ENCODE measurements around the gene RAB43. TPM values are rescaled to one million over a fixed set of nuclear protein-coding genes. Genes with fewer than 3 reads are reported as not detected.
"Not testable (repeated sequence)": the region's sequence is repeated elsewhere in the genome, so short reads cannot be mapped to it uniquely, and the experiment has no call there.

Gene RAB43
- total RNA-seq, 1 donor from 2014 or later, result 3.7 TPM

DNA sequence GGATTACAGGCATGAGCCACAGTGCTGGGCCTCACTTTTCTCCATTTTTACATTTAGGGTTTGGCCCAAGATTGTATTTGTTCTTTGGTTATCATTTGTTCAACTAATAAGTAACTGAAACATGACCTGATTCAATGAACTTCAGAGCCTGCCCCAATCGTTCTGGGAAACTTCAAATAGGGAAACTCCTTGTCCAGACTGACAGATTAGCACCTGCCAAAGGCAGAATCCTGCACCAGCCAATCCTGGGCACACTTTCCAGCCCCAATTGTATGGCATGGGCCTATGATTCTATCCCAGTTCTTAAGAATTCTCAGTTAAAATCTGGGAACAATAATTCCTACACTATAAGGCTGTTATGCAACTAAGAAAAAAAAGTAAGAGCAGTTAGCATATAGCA is 18.3 kb upstream of the RAB43 start:
- no peaks in the 10 kb centered on the region for H3K27me3 ChIP-seq (ENCODE audit: control insufficient read depth in 3 of 3, insufficient read depth in 3 of 3, low read length in 3 of 3)
- H3K9ac ChIP-seq (ENCODE audit: low read depth in 1 of 3, low read length in 3 of 3), result no peak overlapping the region
- H3K27ac ChIP-seq (ENCODE audit: low read depth, low read length), result no peak overlapping the region
- no peak overlapping the region for H3K4me3 ChIP-seq (ENCODE audit: low read length in 3 of 3)
- H3K9me3 ChIP-seq (ENCODE audit: control insufficient read depth in 3 of 3, low read length in 3 of 3), result no peaks in the 10 kb centered on the region
- no peaks in the 10 kb centered on the region for H3K4me1 ChIP-seq (ENCODE audit: control insufficient read depth in 3 of 3, insufficient read depth in 3 of 3, low read length in 3 of 3)
- peaks cover 13 to 29% (median 25%) of the 10 kb centered on the region in 3 donors for H3K36me3 ChIP-seq (ENCODE audit: control insufficient read depth in 3 of 3, insufficient read depth in 3 of 3, low read length in 3 of 3)

DNA sequence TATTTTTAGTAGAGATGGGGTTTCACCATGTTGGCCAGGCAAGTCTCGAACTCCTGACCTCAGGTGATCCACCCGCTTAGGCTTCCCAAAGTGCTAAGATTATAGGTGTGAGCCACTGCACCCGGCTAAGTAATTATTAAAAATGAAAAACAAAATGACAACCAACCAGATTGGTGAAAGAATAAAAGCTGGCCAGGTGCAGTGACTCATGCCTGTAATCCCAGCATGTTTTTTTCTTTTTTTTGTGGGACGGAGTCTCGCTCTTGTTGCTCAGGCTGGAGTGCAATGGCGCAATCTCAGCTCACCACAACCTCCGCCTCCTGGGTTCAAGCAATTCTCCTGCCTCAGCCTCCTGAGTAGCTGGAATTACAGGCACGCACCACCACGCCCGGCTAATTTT is 14.7 kb upstream of the RAB43 start:
- H3K36me3 ChIP-seq (ENCODE audit: control insufficient read depth in 3 of 3, insufficient read depth in 3 of 3, low read length in 3 of 3), result peaks cover 29 to 51% (median 50%) of the 10 kb centered on the region in 3 donors
- not testable (repeated sequence) for H3K9me3 ChIP-seq (ENCODE audit: control insufficient read depth in 3 of 3, low read length in 3 of 3); H3K27ac ChIP-seq (ENCODE audit: low read depth, low read length)

DNA sequence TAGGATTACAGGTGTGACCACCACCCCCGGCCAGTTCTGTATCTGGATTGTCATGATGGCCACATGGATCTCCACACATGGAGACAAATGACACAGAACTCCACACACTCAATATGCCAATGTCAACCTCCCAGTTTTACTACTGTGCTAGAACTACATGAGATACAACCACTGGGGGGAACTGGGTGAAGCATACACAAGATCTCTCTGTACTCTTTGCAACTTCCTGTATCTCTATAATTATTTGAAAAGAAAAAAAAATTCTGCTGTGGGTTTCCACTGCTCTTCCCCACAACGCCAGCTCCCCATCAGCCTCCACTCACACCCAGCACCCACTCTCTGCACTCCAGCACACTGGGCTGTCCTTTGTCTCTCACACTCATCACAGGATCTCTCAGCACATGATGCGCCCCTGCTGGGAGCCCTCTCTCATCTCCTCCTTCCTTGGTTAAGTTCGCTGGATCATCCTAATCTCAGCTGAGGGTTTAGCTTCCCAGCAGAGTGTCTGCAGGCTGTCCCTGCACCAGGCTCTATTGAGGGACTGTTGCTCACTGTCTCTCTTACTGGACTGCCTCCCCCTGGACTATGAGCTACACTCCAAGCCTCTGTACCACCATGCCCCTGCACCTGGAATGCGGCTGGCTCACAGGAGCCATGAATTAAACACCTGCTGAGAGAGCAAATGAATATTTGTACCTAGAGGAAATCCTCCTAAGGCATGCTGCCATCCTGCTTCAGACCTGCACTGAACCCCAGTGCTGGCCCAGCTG is 10.7 kb upstream of the RAB43 start:
- H3K27ac ChIP-seq (ENCODE audit: low read depth, low read length), result no peak overlapping the region
- H3K27me3 ChIP-seq (ENCODE audit: control insufficient read depth in 3 of 3, insufficient read depth in 3 of 3, low read length in 3 of 3), result no peaks in the 10 kb centered on the region
- no peak overlapping the region for H3K9ac ChIP-seq (ENCODE audit: low read depth in 1 of 3, low read length in 3 of 3)
- H3K4me1 ChIP-seq (ENCODE audit: control insufficient read depth in 3 of 3, insufficient read depth in 3 of 3, low read length in 3 of 3), result no peaks in the 10 kb centered on the region
- H3K9me3 ChIP-seq (ENCODE audit: control insufficient read depth in 3 of 3, low read length in 3 of 3), result no peaks in the 10 kb centered on the region
- H3K4me3 ChIP-seq (ENCODE audit: low read length in 3 of 3), result no peak overlapping the region
- H3K36me3 ChIP-seq (ENCODE audit: control insufficient read depth in 3 of 3, insufficient read depth in 3 of 3, low read length in 3 of 3), result peaks cover 46 to 67% (median 66%) of the 10 kb centered on the region in 3 donors

More for the DNA sequence above, 14.7 kb upstream of the RAB43 start:
- not testable (repeated sequence) for H3K9ac ChIP-seq (ENCODE audit: low read depth in 1 of 3, low read length in 3 of 3); H3K4me3 ChIP-seq (ENCODE audit: low read length in 3 of 3); H3K4me1 ChIP-seq (ENCODE audit: control insufficient read depth in 3 of 3, insufficient read depth in 3 of 3, low read length in 3 of 3); H3K27me3 ChIP-seq (ENCODE audit: control insufficient read depth in 3 of 3, insufficient read depth in 3 of 3, low read length in 3 of 3)

DNA sequence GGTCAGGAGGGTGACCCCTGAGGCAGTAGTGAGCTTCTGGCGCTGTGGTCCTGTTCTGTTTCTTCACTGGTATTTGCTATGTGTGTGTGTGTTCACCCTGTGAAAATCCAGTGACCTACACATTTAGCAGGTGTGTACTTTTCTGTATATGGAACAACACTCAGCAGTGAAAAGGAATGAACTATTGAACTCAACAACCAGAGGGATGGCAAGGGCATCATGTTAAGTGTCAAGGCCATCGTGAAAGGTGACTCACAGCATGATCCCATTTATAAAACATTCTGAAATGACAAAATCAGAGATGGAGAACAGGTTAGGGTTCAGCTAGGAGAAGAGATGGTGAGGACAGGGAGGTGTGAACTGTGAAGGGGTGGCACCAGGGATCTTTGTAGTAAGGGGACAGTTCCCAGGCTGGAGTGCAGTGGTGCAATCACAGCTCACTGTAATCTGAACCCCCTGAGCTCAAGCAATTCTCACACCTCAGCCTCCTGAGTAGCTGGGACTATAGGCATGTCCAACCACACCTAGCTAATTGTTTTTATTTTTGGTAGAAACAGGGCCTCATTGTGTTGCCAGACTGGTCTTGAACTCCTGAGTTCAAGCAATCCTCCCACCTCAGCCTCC is 10.0 kb upstream of the RAB43 start:
- Histone ChIP-seq H3K27ac (ENCODE audit: low read depth, low read length) (no peak overlapping the region), H3K9ac (ENCODE audit: low read depth in 1 of 3, low read length in 3 of 3) (no peak overlapping the region), H3K4me1 (ENCODE audit: control insufficient read depth in 3 of 3, insufficient read depth in 3 of 3, low read length in 3 of 3) (no peaks in the 10 kb centered on the region), H3K27me3 (ENCODE audit: control insufficient read depth in 3 of 3, insufficient read depth in 3 of 3, low read length in 3 of 3) (no peaks in the 10 kb centered on the region), H3K36me3 (ENCODE audit: control insufficient read depth in 3 of 3, insufficient read depth in 3 of 3, low read length in 3 of 3) (peaks cover 49 to 69% (median 67%) of the 10 kb centered on the region in 3 donors), H3K4me3 (ENCODE audit: low read length in 3 of 3) (no peak overlapping the region), H3K9me3 (ENCODE audit: control insufficient read depth in 3 of 3, low read length in 3 of 3) (no peaks in the 10 kb centered on the region)

DNA sequence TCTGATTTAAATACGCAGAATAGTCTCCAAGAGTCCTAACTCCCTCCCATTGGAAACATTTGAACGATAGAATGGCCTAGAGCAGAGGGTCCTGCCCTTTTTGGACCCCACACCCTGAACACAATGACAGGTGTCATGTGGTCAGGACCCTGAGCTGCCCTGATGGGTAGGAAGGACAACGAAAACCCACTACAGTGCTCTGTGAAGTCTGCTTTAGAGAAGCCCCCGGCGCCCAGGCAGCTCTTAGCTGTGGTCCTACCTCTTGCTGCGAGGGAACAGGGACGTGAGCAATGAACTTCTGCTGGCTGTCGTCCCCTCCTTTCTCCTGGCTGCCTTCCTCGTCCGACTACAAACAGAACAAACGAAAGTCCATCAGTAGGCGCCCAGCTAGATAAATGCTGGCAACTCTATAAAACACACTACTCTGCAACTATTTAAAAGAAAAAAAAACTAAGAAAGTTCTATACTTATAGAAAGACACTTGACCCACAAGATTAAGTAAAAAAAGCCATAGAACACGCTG is 8.7 kb upstream of the RAB43 start:
- Histone ChIP-seq H3K4me1 (ENCODE audit: control insufficient read depth in 3 of 3, insufficient read depth in 3 of 3, low read length in 3 of 3) (no peaks in the 10 kb centered on the region), H3K9me3 (ENCODE audit: control insufficient read depth in 3 of 3, low read length in 3 of 3) (no peaks in the 10 kb centered on the region), H3K36me3 (ENCODE audit: control insufficient read depth in 3 of 3, insufficient read depth in 3 of 3, low read length in 3 of 3) (peaks cover 49 to 69% (median 64%) of the 10 kb centered on the region in 3 donors)

DNA sequence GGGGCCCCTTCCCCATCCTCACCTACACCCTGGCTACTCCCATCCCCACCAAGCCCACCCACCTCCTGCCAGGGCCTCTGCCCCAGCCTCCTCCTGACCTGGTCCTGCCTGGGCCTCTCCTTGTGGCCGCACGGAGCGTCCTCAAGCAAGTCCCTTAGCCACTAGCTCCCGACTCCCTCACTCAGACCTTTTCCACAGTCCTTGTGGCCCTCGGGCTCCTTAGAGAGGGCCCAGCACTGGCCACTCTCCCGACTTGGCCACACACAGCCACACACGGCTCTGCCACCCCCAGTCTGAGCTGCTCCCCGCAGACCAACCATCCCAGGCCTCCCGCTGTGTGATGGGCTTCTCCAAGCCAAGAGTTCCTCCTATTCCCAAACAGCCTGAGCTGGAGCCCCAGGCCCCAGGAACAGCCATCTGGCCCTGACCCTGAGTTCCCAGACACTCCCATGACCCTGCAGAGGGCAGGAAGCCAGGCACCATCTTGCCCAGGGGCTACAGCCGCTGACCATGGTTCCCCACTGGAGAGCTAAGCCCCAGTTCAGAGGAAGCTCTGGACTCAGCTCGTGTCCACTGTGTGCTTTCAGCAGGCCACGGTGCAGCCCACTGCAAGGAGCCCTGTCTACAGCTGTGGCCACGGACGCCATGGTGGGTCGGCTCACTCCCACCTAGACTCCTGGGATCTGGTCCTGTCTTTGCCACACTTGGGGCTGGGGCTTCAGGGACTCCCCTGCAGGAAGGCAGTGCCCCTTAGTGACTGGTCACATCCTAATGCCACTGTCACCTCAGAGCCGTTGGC is 7.0 kb upstream of the RAB43 start:
- H3K9me3 ChIP-seq (ENCODE audit: control insufficient read depth in 3 of 3, low read length in 3 of 3), result no peaks in the 10 kb centered on the region
- H3K27ac ChIP-seq (ENCODE audit: low read depth, low read length), result no peak overlapping the region
- H3K4me3 ChIP-seq (ENCODE audit: low read length in 3 of 3), result no peak overlapping the region
- H3K36me3 ChIP-seq (ENCODE audit: control insufficient read depth in 3 of 3, insufficient read depth in 3 of 3, low read length in 3 of 3), result peaks cover 39 to 56% (median 48%) of the 10 kb centered on the region in 3 donors
- H3K9ac ChIP-seq (ENCODE audit: low read depth in 1 of 3, low read length in 3 of 3), result no peak overlapping the region
- H3K4me1 ChIP-seq (ENCODE audit: control insufficient read depth in 3 of 3, insufficient read depth in 3 of 3, low read length in 3 of 3), result no peaks in the 10 kb centered on the region
- H3K27me3 ChIP-seq (ENCODE audit: control insufficient read depth in 3 of 3, insufficient read depth in 3 of 3, low read length in 3 of 3), result no peaks in the 10 kb centered on the region

More for the DNA sequence above, 8.7 kb upstream of the RAB43 start:
- no peak overlapping the region for H3K4me3 ChIP-seq (ENCODE audit: low read length in 3 of 3)
- H3K27me3 ChIP-seq (ENCODE audit: control insufficient read depth in 3 of 3, insufficient read depth in 3 of 3, low read length in 3 of 3), result no peaks in the 10 kb centered on the region
- no peak overlapping the region for H3K27ac ChIP-seq (ENCODE audit: low read depth, low read length)
- no peak overlapping the region for H3K9ac ChIP-seq (ENCODE audit: low read depth in 1 of 3, low read length in 3 of 3)

DNA sequence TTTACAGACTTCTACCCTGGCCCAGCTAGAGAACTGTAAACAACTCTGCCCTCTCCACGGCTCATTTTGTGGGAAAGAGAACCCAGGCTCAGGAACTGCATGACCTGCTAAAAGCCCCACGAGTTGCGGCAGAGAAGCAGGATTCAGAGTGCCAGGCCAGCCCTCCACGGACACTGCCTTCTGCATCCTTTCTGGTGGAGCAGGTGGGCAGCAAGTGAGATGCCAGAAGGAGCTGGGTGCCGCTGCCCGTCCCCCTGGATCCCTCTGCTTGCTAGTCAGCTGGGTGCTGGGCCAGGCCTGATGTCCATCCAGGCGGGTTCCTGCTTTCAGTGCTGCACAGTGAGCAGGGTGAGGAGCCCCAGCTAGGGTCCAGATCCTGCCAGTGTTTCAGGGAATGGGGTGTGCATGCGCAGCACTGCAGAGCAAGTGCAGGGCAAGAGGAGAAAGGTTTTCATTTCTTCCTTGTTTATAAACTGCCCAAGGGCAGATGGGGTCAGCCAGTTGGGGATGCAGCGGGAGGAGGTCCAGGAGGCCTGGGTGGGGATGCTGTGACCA is 5.2 kb upstream of the RAB43 start:
- Histone ChIP-seq H3K27ac (ENCODE audit: low read depth, low read length) (no peak overlapping the region), H3K36me3 (ENCODE audit: control insufficient read depth in 3 of 3, insufficient read depth in 3 of 3, low read length in 3 of 3) (peaks cover 26 to 38% (median 33%) of the 10 kb centered on the region in 3 donors), H3K9ac (ENCODE audit: low read depth in 1 of 3, low read length in 3 of 3) (no peak overlapping the region), H3K4me3 (ENCODE audit: low read length in 3 of 3) (no peak overlapping the region), H3K4me1 (ENCODE audit: control insufficient read depth in 3 of 3, insufficient read depth in 3 of 3, low read length in 3 of 3) (no peaks in the 10 kb centered on the region), H3K9me3 (ENCODE audit: control insufficient read depth in 3 of 3, low read length in 3 of 3) (no peaks in the 10 kb centered on the region), H3K27me3 (ENCODE audit: control insufficient read depth in 3 of 3, insufficient read depth in 3 of 3, low read length in 3 of 3) (no peaks in the 10 kb centered on the region)

DNA sequence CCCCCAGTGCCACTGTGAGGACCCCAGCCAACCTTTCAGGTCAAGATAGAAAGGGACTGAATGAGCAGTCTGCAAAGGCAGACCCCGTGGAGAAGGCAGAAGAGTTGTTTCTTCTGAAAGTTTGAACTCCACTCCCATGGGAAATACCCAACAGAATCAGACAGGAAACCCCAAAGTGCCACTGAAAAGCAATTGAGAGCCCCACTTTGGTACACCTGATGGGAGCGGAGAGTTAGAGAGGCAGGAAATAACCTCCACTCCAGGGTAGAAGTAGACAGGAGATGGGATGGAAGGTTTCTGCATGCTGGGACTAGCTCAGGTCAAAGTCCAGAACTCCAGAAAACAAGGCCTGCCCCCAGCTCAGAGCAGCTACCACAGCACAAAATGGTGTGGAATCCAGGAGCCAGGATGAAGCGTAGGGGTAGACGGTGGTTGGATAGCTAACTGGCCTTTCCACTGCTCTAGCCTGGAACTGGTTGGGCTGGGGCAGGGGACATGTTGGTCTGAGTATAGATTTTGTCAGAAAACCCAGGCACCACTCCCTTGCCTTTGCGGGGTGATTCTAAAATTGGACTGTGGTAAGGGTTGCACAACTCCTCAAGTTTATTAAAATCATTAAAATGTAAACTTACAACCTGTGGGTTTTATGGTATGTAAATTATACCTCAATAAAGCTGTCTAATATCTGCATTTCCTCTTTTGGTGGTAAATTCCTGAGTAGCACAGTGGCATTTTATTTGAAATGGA is 1.9 kb upstream of the RAB43 start:
- no peak overlapping the region for H3K9ac ChIP-seq (ENCODE audit: low read depth in 1 of 3, low read length in 3 of 3)
- peaks cover 11 to 18% (median 14%) of the 10 kb centered on the region in 3 donors for H3K4me1 ChIP-seq (ENCODE audit: control insufficient read depth in 3 of 3, insufficient read depth in 3 of 3, low read length in 3 of 3)
- no peaks in the 10 kb centered on the region for H3K27me3 ChIP-seq (ENCODE audit: control insufficient read depth in 3 of 3, insufficient read depth in 3 of 3, low read length in 3 of 3)
- H3K36me3 ChIP-seq (ENCODE audit: control insufficient read depth in 3 of 3, insufficient read depth in 3 of 3, low read length in 3 of 3), result peaks cover 3 to 12% (median 5%) of the 10 kb centered on the region in 3 donors
- H3K9me3 ChIP-seq (ENCODE audit: control insufficient read depth in 3 of 3, low read length in 3 of 3), result no peaks in the 10 kb centered on the region
- H3K27ac ChIP-seq (ENCODE audit: low read depth, low read length), result no peak overlapping the region
- H3K4me3 ChIP-seq (ENCODE audit: low read length in 3 of 3), result no peak overlapping the region

DNA sequence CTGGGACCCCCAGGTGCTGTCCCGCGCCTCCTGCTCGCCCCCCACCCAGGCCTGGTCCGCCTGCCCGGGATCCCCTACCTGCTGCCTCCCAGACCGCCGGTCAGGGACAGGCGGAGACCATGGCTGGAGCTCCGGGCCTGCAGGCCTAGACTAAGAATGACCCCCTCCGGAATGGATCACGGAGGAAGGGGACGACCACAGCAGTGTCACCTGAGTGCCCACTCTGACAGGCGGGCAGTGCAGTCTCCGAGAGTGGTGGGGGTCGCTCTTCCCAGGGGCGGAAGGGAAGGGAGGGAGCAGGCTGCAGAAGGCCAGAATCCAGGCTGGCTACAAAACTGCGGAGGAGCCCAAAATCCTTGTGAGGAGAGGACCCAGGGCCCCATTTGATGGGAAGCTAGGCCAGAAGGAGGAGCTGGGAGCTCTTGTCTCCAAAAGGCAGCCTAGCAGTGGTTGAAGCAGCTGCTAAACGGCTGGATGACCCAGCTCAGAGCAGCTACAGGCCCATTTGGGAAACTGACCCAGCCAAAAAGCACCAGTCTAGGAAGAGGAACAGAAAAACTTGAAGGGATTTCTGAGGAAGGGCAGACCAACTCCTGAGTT is 908 bp upstream of the RAB43 start:
- Histone ChIP-seq H3K4me1 (ENCODE audit: control insufficient read depth in 3 of 3, insufficient read depth in 3 of 3, low read length in 3 of 3) (peaks cover 11 to 18% (median 14%) of the 10 kb centered on the region in 3 donors), H3K27ac (ENCODE audit: low read depth, low read length) (peak overlapping the region; percentile 78), H3K9ac (ENCODE audit: low read depth in 1 of 3, low read length in 3 of 3) (peak overlapping the region in 2 of 3 donors; percentile 54 to 74), H3K4me3 (ENCODE audit: low read length in 3 of 3) (peak overlapping the region in 1 of 3 donors; percentile 74), H3K36me3 (ENCODE audit: control insufficient read depth in 3 of 3, insufficient read depth in 3 of 3, low read length in 3 of 3) (peaks cover 0 to 6% (median 3%) of the 10 kb centered on the region in 3 donors), H3K27me3 (ENCODE audit: control insufficient read depth in 3 of 3, insufficient read depth in 3 of 3, low read length in 3 of 3) (no peaks in the 10 kb centered on the region), H3K9me3 (ENCODE audit: control insufficient read depth in 3 of 3, low read length in 3 of 3) (no peaks in the 10 kb centered on the region)
